Neuronal stem cell (in vitro differentiated cells): ENCODE data around the gene SNX25.

ENCODE experiments used
- DNase-seq: peaks from one replicate; pipeline ENCODE4 v3.0.0-alpha.2; 2013; ENCODE audit warnings: low spot score
- H2AFZ ChIP-seq: one replicate; pipeline ENCODE4 v1.6.1; 2013; ENCODE audit warnings: mild to moderate bottlenecking, low read length, inconsistent platforms
- H2AK5ac ChIP-seq: 2 replicates; pipeline ENCODE4 v1.6.1; 2013; ENCODE audit warnings: low read depth, mild to moderate bottlenecking, inconsistent platforms, low read length, moderate library complexity, mixed read lengths
- H2BK120ac ChIP-seq: 2 replicates; pipeline ENCODE4 v1.6.1; 2013; ENCODE audit warnings: low read depth, mild to moderate bottlenecking, inconsistent platforms, low read length, moderate library complexity, mixed read lengths
- H2BK12ac ChIP-seq: one replicate; pipeline ENCODE4 v1.6.1; 2013; ENCODE audit warnings: low read length, inconsistent platforms
- H2BK15ac ChIP-seq: 2 replicates; pipeline ENCODE4 v1.6.1; 2013; ENCODE audit warnings: mild to moderate bottlenecking, low read length, inconsistent platforms, mixed read lengths
- H2BK5ac ChIP-seq: one replicate; pipeline ENCODE4 v1.6.1; 2013; ENCODE audit warnings: inconsistent platforms, mild to moderate bottlenecking, low read length, moderate library complexity
- H3K14ac ChIP-seq: one replicate; pipeline ENCODE4 v1.6.1; 2013; ENCODE audit warnings: low read length, inconsistent platforms
- H3K18ac ChIP-seq: 2 replicates; pipeline ENCODE4 v1.6.1; 2013; ENCODE audit warnings: low read length, inconsistent platforms
- H3K23ac ChIP-seq: 2 replicates; pipeline ENCODE4 v1.6.1; 2013; ENCODE audit warnings: low read depth, mild to moderate bottlenecking, mixed read lengths, low read length, inconsistent platforms; ENCODE audit not compliant: poor library complexity
- H3K27ac ChIP-seq: replicated peaks from 3 replicates; pipeline ENCODE4 v1.5.1; 2013; ENCODE audit warnings: low read length, inconsistent platforms
- H3K27me3 ChIP-seq, 3 experiments: 2 replicates each; pipeline ENCODE4 v1.6.1; 2013; ENCODE audit warnings: low read length in 3 of 3, mild to moderate bottlenecking in 2 of 3, inconsistent platforms in 1 of 3, low read depth in 1 of 3, mixed read lengths in 1 of 3, moderate library complexity in 1 of 3; ENCODE audit not compliant: control insufficient read depth in 3 of 3, insufficient read depth in 3 of 3
- H3K36me3 ChIP-seq, 2 donors: replicated peaks in 1 of 2; 2 replicates each; pipeline ENCODE4 v1.6.1; 2013; ENCODE audit warnings: low read length in 2 of 2; ENCODE audit not compliant: control insufficient read depth in 2 of 2, insufficient read depth in 2 of 2
- H3K4ac ChIP-seq: 2 replicates; pipeline ENCODE4 v1.6.1; 2013; ENCODE audit warnings: inconsistent platforms, mild to moderate bottlenecking, low read length, moderate library complexity
- H3K4me1 ChIP-seq, 2 donors: 1 replicate in 1 of 2; 2 replicates in 1 of 2; pipeline ENCODE4 v1.6.1; 2013; ENCODE audit warnings: low read length in 2 of 2, low read depth in 1 of 2; ENCODE audit not compliant: control insufficient read depth in 2 of 2, insufficient read depth in 1 of 2
- H3K4me2 ChIP-seq: one replicate; pipeline ENCODE4 v1.6.1; 2013; ENCODE audit warnings: mild to moderate bottlenecking, low read length, inconsistent platforms; ENCODE audit not compliant: insufficient read depth, poor library complexity, severe bottlenecking
- H3K4me3 ChIP-seq, 2 donors: 2 replicates each; pipeline ENCODE4 v1.5.1; 2013; ENCODE audit warnings: low read length in 2 of 2, mild to moderate bottlenecking in 2 of 2, inconsistent platforms in 1 of 2, moderate library complexity in 1 of 2
- H3K79me1 ChIP-seq: one replicate; pipeline ENCODE4 v1.6.1; 2013; ENCODE audit warnings: low read depth, mild to moderate bottlenecking, inconsistent platforms, low read length, moderate library complexity
- H3K9ac ChIP-seq: one replicate; pipeline ENCODE4 v1.6.1; 2013; ENCODE audit warnings: mild to moderate bottlenecking, low read depth, low read length, inconsistent platforms; ENCODE audit not compliant: poor library complexity
- H3K9me3 ChIP-seq, 2 donors: replicated peaks in 1 of 2; 2 replicates each; pipeline versions ENCODE3 to v1.6.1; 2013; ENCODE audit warnings: low read length in 2 of 2, mild to moderate bottlenecking in 2 of 2, inconsistent platforms in 1 of 2, low read depth in 1 of 2, mixed read lengths in 1 of 2, moderate library complexity in 1 of 2; ENCODE audit not compliant: control insufficient read depth in 2 of 2, insufficient read depth in 1 of 2
- H4K8ac ChIP-seq: one replicate; pipeline ENCODE4 v1.6.1; 2013; ENCODE audit warnings: low read depth, mild to moderate bottlenecking, inconsistent platforms, low read length, moderate library complexity
- H4K91ac ChIP-seq: one replicate; pipeline ENCODE4 v1.6.1; 2013; ENCODE audit warnings: low read length, low read depth, mild to moderate bottlenecking, inconsistent platforms; ENCODE audit not compliant: poor library complexity
- WGBS, 2 donors: extraction: QIAGEN DNeasy Blood & Tissue Kit; methylation state at CpG; one replicate each; pipeline ENCODE4 v1.1.7; 2013; ENCODE audit warnings: missing lambda C conversion rate in 2 of 2, mixed read lengths in 1 of 2; ENCODE audit not compliant: insufficient read length in 2 of 2, insufficient replicate concordance in 1 of 2; ENCODE audit errors: extremely low coverage in 2 of 2; 5-methylcytosine and 5-hydroxymethylcytosine counted together

Gene SNX25

GRCh38 chr4:185405296-185405999, 196.1 kb downstream of the SNX25 start:
- WGBS, 2 donors, result no CpG with 5 or more reads among the region's 6 CpGs
- no peak overlapping the region for H2AK5ac ChIP-seq
- no peak overlapping the region for H2BK15ac ChIP-seq
- no peak overlapping the region for H4K91ac ChIP-seq
- H3K4me2 ChIP-seq, result no peak overlapping the region
- H3K4me3 ChIP-seq, result no peak overlapping the region
- H3K27me3 ChIP-seq, result no peaks in the 10 kb centered on the region
- no peak overlapping the region for H4K8ac ChIP-seq
- no peak overlapping the region for H3K27ac ChIP-seq
- no peak overlapping the region for H3K4ac ChIP-seq
- no peak overlapping the region for H2AFZ ChIP-seq
- no peaks in the 10 kb centered on the region for H3K4me1 ChIP-seq
- no peak overlapping the region for H2BK5ac ChIP-seq
- no peak overlapping the region for H2BK120ac ChIP-seq
- no peak overlapping the region for H3K14ac ChIP-seq
- no peaks in the 10 kb centered on the region for H3K79me1 ChIP-seq
- H3K9ac ChIP-seq, result no peak overlapping the region
- H2BK12ac ChIP-seq, result no peak overlapping the region
- peaks cover 0 to 5% of the 10 kb centered on the region in 2 donors for H3K9me3 ChIP-seq
- H3K36me3 ChIP-seq, result peaks cover 3 to 79% of the 10 kb centered on the region in 2 donors
- no peak for DNase-seq
- H3K23ac ChIP-seq, result no peak overlapping the region
- H3K18ac ChIP-seq, result no peak overlapping the region

DNA sequence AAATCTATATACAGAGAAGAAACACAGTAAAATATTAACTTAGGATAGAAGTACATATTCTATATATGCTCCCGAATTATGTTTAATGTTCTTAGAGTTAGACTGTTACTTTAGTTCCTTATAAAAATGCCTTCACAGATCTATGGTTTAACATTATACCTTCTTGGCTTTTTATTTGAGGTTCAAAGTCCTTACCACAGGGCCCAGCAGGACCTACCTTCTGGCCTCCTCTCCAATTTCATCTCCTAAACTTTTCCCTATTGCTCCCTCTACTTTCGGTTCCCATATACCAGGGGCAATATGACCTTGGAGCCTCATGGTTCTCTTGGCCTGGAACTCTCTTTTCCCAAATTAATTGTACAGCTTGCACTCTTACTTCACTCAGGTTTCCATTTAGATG, 199.0 kb downstream of the SNX25 start:
- Histone ChIP-seq H3K4me1 (no peaks in the 10 kb centered on the region), H2BK12ac (no peak overlapping the region), H3K27me3 (no peaks in the 10 kb centered on the region), H3K23ac (no peak overlapping the region), H2AK5ac (no peak overlapping the region), H4K8ac (no peak overlapping the region), H3K79me1 (no peaks in the 10 kb centered on the region), H3K27ac (no peak overlapping the region), H3K36me3 (peaks cover 4 to 70% of the 10 kb centered on the region in 2 donors), H3K9me3 (peaks cover 0 to 5% of the 10 kb centered on the region in 2 donors), H2AFZ (no peak overlapping the region), H2BK5ac (no peak overlapping the region), H2BK15ac (no peak overlapping the region), H2BK120ac (no peak overlapping the region), H3K18ac (no peak overlapping the region), H3K4me3 (no peak overlapping the region), H4K91ac (no peak overlapping the region), H3K14ac (no peak overlapping the region), H3K9ac (no peak overlapping the region), H3K4me2 (no peak overlapping the region), H3K4ac (no peak overlapping the region)
- WGBS, 2 donors, result no CpG with 5 or more reads among the region's 2 CpGs
- no peak for DNase-seq

DNA sequence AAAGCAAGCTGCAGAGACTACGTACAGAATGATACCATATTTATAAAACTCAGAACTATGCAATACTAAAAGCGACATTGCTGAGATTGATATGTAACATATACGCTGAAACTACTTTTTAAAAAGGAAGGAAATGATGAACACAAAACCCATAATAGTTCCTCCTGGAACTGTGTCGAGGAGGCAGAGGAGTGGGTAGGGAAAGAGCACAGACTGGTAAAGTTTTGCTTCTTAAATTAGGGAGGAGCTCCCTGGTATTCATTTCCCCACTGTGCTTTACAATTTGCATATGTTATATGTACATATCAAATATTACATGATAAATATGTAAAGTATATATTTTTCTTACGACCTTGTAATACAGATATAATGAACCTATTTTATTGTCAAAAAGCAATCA, 202.5 kb downstream of the SNX25 start:
- Histone ChIP-seq H2BK5ac (no peak overlapping the region), H3K4ac (no peak overlapping the region), H2BK12ac (no peak overlapping the region), H4K91ac (no peak overlapping the region), H3K27ac (no peak overlapping the region), H3K18ac (no peak overlapping the region), H3K4me1 (no peaks in the 10 kb centered on the region), H2BK120ac (no peak overlapping the region), H3K23ac (no peak overlapping the region), H3K9ac (no peak overlapping the region), H2BK15ac (no peak overlapping the region), H3K14ac (no peak overlapping the region), H3K9me3 (peaks cover 0 to 5% of the 10 kb centered on the region in 2 donors), H2AFZ (no peak overlapping the region), H3K79me1 (no peaks in the 10 kb centered on the region), H2AK5ac (no peak overlapping the region), H3K4me2 (no peak overlapping the region), H4K8ac (no peak overlapping the region), H3K36me3 (peaks cover 7 to 80% of the 10 kb centered on the region in 2 donors), H3K4me3 (no peak overlapping the region), H3K27me3 (no peaks in the 10 kb centered on the region)
- no peak for DNase-seq
- WGBS, 2 donors, result no CpG with 5 or more reads among the region's 5 CpGs

GRCh38 chr4:185412412-185412811, 203.0 kb downstream of the SNX25 start:
- Histone ChIP-seq H3K4me2 (no peak overlapping the region), H2AK5ac (no peak overlapping the region), H4K8ac (no peak overlapping the region), H3K9me3 (peaks cover 0 to 5% of the 10 kb centered on the region in 2 donors), H3K14ac (no peak overlapping the region), H3K18ac (no peak overlapping the region), H3K36me3 (peaks cover 8 to 83% of the 10 kb centered on the region in 2 donors), H3K23ac (no peak overlapping the region), H3K4me1 (no peaks in the 10 kb centered on the region), H3K79me1 (no peaks in the 10 kb centered on the region), H3K27ac (no peak overlapping the region), H2AFZ (no peak overlapping the region), H2BK5ac (no peak overlapping the region), H2BK15ac (no peak overlapping the region), H3K4me3 (no peak overlapping the region), H3K4ac (no peak overlapping the region), H3K9ac (no peak overlapping the region), H4K91ac (no peak overlapping the region), H3K27me3 (no peaks in the 10 kb centered on the region), H2BK12ac (no peak overlapping the region), H2BK120ac (no peak overlapping the region)
- no CpG with 5 or more reads among the region's 5 CpGs for WGBS, 2 donors
- no peak for DNase-seq
